NCI-H146 (cell line): ENCODE results near the gene HRAS.

Experiments used
- DNase-seq: peaks from one replicate; lab custom pipeline; 2025; lab: John Stamatoyannopoulos, UW

Gene HRAS

DNA sequence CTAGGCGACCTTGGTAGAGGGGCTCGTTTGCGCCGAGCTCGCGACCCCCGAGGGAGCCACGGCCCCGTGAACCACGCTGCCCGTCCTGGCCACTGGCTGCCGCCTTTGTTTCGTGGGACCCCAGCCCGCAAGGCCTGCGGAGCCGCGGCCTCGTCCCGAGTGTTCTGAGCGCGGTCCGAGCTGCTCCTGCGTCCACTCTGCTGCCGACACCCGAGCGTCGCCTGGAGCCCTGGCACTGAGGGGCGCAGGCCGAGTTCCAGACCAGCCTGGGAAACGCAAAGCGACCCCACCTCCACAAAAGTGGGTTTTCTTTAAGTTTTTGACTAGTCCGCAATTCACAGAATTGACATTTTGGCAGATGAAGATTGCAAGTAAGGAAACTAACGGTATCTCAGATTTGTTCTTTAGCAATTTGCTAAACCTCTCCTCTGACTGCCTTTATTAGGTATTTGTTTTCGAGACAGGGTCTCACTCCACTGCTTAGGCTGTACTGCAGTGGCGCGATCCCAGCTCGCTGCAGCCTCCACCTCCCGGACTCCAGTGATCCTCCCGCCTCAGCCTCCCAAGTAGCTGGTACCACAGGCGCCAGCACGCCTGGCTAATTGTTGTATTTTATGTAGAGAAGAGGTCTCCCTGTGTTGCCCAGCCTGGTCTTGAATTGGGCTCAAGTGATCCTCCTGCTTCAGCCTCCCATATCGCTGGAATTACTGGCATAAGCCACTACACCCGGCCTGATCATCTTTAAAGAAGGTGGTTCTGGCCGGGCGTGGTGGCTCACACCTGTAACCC lies 27.5 kb downstream of the HRAS start:
- DNase-seq: no peak

DNA sequence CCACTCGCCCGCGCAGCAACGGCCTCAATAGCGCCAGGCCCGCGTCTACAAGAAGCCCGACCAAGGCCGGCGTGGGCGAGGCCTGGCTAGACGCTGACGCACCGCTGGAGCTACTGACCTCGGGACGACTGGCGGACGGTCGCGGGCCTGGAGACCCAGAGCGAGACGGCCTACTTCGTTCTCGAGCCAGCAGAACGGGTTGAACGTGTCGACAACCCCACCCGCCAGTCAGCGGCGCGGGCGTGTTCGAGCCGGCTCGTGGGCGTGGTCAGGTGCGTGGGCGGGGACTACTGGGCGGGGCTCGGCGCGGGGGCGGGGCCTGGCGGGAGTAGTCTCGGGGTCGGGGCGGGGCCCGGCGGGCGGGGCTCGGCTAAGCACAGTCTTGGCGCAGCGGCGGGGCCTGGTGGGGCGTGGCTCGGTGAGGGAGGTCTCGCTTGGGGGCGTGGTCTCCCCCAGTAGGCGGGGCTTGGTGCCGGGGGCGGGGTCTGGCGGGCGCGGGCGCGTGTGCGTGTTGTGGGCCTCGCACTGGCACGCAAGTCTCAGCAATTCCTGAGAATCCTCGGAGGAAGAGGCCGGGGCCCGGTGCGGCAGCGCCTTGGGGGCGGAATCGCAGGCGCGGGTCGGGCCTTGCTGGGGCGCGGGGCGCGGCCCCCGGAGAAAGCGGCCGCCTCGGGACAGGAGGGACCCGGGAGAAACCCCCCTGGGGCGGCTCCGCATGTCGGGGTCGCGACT lies 28.2 kb downstream of the HRAS start, which contains the start of gene RNH1:
Gene RNH1 (minus strand): TSS at position 248 of the 732 bp plus-strand sequence. CDS start 5,080 bp downstream, outside the sequence.
- peak; percentile 90 for DNase-seq

DNA sequence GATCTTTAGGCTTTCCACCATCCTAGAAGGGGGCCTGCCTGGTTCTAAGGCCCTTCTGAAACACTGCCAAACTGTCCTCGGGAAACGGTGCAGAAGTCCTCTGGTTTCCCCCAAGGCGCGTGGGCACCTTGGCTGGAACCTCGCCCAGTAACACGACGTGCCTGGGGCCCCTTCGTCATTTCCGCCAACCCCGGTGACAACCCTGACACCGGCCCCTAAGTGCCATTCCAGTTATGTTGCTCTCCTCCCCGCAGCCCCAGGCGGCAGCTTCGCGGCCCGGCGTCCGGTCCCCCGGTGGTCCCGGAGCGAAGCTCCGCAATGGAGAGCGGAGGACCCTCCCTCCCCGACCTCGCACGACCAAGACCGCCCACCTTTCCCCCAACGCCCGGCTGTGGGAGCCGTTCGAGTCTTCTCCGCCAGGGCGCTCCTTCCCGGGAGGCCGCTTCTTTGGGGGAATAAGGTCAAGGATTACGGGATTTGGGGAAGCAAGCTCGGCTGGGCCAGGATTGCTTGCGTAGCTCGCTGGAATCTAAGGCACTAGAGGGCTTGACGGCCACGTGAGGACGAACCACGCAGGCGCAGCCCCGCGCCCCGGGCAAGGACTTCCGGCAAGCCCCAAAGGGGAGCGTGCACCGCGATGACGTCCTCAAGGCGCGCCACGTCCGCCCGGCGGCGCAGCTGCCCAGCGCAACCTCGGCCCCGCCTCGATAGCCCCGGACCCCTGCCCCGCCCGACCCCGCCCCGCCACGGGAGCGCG lies 29.0 kb downstream of the HRAS start:
- DNase-seq: peak; percentile 96

DNA sequence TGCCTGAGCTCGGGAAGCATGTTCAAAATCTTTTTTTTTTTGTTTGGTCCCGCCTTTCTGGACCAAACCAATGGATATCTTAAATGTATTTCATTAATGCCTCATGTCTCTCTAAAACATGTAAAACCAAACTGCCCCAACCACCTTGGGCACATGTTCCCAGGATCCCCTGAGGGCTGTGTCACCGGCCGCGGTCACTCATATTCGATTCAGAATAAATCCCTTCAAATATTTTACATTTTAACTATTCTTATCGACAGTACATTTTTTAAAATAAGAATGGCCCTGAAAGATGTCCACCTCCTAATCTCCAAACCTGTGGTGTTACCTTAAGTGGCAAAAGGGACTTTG lies 30.4 kb downstream of the HRAS start:
- DNase-seq: no peak

DNA sequence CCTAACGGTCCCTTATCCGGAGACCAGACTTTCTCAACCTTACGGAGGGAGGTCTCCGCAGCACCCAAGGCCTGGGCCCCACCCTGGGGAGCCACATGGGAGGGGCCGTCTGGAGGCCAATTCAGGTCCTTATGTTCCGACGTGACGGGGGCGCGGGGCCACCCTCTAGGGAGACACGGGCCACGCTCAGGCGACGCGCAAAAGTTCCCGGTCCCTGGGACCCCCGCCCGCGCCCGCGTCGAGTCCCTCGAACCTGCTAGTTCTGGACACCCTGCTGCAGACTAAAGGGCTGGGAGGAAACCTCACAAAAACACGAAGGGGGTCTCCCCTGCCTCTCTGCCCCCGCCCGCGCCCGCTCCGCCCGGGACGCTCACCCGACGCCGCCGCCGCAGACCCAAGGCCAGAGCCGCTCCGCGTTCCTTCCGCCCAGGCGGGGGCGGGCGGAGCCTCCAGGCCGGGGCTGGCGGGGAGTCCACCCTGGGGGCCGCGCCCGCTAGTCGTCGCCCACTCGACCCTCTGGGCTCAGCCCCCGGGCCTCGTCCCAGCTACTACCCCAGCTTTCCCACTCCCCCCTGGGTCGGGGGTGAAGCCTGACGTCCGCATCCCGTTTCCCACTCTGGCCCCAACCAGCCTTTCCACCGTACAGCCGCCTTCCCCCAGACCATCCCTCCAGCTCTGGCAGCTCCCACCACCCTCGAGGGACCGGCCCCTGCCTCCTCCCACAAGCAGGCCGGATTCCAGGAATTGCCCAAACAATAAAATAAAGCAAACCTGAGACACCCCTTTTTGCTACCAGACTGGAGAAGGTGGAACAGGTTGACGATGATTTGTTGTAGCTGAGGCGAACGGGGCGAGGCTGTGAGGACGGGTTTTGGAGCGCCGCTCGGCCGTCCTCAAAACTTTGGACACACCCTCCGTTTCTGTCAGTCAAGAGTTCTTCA lies 31.1 kb downstream of the HRAS start:
- no peak for DNase-seq

DNA sequence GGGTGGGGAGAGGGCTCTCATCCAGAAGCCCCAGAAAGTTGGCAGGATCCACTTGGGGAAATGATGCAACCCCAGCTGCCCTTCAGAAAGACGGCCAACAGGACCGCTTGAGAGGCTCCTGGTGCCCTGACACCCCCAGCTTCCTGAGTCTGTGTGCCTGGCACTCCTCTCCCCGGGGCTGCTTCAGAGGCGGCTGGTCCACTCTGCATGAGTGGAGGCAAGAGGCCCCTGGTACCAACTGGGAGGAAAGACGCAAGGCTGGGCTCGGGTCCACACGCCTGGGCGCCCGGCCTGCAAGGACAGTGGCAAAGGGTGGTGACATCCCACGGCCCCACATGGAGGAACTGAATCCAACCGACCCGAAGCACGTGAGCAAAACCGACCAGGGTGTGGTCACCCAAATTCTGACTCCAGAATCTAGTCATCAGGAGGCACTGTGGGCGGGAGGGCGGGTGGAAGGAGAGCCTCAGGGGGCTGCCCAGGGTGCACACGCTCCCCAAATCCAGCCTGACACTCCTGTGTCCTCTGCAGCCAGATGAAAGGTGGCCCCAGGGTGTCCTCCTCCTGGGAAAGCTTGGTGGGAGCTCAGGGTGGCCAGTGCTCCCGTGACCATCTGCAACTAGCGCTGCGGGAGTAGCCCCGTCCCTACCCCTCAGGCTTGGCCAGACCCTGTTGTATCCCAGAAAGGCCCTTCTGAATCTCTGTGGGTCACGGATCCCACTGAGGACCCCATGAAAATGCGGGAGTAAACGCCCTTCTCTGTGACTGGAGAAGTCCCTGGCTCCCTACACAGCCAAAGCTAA lies 32.0 kb downstream of the HRAS start:
- no peak for DNase-seq

DNA sequence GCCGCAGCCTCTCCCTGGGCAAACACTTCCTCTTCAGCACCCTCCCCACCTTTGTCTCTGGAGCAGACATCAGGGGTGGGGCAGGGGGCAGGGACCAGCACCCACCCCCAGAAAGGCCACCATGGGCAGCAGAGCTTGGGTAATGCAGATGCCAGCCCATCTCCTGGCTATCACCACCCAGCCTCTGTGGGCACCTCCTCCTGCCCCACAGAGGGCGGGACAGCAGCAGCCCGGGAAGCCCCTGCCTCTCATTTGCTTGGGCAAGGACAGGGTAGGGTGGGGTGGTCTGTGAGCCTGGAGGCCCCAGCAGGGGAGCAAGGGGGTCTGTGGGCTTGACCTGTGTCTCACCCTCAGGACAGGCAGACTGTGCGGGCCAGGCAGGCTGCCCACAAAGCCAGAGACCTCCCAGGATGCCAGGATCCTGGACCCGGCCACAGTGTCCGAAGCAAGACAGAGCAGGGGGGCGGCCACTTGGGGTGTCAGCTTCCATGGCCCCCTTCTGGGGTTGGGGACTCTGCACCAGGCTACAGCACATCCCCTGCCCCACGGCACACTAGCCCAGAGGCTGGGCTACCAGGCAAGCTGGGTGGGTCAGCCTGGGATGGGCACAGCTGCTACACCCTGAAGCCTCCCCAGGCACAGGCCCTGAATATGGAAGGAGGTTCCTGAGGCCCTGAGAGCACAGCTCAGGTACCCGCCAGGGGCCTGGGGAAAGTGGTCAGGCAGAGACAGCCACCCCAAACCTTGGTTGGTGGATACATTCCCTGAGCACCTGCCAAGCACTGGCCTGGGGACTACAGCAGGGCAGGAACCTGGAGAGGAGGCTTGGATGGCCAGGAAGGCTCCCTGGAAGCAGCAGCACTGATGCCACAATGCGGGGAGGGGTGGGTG lies 32.8 kb downstream of the HRAS start:
- DNase-seq: no peak

DNA sequence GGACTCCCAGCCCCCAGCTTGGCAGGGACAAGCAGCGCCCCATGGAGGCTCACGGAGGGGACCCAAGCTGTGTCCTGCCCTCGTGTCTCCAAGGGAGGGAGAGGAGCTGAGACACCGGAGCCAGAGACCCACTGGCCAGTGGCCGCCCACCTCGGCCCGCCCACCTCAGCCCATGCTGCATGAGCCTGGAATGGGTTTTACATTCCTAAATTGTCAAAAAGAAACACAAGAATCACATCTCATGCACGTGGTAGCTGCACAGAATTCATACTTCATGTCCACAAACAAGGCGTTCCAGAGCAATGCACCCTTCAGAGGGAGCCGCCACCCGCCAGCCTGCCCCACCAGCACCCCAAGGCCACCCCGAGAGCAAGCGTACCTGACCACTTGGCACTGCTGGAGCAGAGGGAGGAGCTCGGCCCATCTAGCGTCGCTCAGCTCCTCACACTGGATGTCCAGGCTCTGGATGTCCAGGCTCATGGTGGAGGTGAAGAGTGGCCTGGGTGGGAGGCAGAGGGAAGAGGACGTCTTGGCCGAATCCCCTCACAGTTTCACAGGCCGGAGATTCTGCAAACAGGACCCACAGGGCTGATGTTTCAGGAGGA lies 33.6 kb downstream of the HRAS start:
- DNase-seq: no peak

DNA sequence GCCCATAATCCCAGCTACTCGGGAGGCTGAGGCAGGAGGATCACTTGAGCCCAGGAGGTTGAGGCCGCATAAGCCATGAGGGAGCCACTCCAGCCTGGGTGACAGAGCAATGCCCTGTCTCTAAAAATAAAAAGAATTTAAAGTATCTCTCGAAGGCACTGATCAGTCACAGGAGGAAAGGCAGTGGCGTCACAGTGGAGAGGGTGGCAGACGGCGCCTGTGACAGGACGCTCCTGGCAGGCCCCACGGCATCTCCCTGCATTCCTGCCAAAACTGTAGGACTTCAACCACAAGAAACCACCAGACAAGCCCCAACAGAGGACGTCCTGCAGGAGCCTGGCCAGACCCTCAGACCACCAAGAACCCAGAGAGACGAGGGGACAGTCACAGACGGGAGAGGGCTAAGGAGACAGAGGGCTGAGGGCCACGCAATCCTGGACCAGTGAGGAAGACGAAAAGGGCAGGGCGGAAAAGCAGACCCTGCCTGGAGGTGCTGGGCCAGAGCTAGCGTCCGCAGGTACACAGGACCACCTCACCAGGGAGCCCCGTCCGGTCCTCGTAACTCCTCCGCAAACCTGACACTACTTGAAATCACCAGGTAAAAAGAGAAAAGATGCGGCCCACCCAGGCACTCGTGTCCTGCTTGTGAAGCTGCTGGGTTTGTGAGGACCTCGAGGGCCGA lies 34.2 kb downstream of the HRAS start:
- DNase-seq: no peak

DNA sequence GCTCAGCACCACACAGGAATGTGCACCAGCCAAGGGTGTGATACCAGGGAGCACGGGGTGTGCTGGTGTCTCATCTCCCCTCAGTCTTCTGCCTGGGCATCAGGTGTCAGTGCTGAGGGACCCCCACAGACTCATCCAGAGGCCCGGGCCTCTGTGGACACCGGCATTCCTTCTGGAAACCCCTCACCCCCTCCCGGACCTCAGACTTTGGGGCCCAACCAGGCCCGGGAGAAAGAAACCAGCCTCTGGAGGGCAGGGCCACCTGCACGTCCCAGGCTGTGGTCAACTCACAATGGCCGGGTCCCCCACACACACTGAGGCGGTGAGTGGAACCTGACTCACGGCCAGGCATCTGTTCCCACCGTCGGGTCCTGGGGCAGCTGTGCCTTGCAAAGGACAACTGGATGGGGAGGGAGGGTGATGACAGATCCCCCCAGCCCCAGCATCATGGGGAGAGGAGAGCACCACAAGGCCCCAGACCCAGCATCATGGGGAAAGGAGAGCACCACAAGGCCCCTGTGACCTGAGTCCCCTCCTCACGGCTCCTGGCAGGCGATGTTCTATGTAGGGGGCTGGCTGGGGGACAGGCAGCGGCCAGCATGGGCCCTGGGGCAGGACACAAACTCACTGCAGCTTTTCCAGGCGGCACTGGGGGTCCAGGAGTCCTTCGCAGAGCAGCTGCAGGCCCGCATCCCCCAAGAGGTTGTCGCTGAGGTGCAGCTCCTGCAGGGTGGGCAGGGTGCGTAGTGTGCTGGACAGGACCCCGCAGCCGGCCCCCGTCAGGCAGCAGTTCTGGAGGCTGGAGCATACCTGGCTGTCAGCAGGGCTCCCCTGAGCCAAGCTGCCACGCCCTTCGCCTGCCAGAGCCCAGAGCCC lies 35.9 kb downstream of the HRAS start:
- no peak for DNase-seq

DNA sequence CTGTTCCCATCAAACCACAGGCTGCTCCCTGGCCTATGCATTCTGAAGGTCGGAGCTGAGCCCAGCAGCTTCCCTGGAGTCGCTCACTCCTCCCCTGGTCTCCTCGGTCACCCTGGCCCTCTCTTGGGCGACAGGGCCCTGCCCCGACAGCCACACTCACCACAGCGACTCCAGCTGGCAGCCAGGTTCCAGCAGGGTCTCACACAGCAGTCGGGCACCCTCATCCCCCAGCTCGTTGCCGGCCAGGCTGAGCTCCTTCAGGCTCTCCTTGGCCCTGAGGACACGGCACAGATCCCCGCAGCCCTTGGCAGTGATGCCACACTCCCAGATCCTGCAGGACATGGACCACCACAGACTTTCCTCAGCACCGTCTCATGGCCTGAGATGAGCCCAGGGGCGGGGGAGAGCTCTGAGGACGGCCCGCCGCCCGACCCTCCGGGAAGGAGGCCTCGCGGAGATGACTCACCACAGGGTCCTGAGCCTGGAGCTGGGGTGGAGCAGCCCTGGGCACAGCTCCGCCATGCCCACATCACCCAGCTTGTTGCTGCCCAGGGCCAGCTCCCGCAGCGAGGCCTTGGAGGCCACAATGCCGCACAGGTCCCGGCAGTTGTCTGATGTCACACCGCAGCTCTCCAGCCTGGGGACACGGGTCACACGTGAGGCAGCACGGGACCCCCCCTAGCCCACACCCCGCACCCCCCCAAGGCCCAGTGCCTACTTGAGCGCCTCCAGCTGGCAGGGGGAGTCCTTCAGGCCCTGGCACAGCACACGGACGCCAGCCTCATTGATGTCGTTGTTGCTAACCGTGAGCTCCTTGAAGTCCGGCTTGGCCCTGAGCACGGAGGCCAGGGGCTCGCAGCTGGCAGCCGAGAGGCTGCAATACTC lies 36.8 kb downstream of the HRAS start:
- no peak for DNase-seq

DNA sequence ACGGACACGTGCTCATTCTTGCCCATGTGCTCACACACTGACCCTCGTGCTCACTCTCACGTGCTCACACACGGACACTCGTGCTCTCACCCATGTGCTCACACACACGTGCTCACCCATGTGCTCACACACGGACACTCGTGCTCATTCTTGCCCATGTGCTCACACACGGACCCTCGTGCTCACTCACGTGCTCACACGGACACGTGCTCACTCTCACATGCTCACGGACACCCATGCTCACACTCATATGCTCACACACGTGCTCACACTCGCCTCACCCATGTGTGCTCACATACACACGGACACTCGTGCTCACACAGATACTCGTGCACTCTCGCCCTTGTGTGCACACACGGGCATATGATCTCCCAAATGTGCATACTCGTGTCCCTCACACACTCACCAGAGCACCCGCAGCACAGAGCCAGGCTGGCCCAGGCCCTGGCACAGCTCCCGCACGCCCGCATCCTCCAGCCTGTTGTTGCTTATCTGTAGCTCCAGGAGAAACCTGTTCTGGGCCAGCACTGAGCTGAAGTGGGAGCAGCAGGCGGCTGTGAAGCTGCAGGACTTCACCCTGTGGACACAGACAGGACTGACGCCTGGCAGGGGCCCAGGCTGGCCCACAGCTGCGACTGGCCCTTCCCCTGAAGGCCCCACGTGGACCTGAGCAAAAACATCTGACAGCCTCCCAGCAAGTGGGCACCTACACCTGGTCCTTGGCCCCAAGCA lies 37.6 kb downstream of the HRAS start:
- DNase-seq: no peak

DNA sequence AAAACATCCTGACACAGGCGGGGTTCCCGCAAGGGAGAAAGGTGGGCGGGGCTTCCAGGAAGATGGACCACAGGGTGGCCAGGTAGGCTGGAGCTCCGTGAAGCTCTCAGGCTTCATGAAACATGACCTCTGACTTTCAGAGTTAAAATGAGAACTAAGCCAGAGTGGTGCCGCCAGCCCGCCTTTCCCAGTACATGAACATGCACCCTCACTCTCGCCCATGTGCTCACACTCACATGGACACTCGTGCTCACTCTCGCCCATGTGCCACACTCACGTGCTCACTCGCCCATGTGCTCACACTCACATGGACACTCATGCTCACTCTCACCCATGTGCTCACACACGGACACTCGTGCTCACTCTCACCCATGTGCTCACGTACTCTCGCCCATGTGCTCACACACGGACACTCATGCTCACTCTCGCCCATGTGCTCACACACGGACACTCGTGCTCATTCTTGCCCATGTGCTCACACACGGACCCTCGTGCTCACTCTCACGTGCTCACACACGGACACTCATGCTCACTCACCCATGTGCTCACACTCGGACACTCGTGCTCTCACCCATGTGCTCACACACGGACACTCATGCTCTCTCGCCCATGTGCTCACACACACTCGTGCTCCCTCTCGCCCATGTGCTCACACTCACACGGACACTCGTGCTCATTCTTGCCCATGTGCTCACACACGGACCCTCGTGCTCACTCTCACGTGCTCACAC lies 38.4 kb downstream of the HRAS start:
- DNase-seq: no peak

DNA sequence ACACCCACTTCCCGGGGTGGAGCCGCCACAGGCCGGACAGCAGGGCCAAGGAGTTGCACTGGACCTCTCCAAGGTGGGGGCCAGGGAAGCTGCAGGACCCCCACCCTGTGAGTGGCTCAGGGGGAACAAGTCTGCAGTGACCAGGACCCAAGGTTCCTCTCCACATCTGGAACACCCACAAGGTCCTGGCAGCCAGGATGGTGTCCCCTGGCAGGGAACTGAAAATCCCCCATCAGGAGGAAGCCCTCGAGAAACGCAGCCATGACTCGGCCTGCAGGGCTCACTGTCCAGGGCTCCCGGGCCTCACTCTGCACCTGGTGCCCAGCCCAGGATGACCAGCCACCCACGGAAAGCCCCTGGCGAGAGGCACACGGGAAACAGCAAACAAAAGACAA lies 39.8 kb downstream of the HRAS start:
- DNase-seq: no peak

DNA sequence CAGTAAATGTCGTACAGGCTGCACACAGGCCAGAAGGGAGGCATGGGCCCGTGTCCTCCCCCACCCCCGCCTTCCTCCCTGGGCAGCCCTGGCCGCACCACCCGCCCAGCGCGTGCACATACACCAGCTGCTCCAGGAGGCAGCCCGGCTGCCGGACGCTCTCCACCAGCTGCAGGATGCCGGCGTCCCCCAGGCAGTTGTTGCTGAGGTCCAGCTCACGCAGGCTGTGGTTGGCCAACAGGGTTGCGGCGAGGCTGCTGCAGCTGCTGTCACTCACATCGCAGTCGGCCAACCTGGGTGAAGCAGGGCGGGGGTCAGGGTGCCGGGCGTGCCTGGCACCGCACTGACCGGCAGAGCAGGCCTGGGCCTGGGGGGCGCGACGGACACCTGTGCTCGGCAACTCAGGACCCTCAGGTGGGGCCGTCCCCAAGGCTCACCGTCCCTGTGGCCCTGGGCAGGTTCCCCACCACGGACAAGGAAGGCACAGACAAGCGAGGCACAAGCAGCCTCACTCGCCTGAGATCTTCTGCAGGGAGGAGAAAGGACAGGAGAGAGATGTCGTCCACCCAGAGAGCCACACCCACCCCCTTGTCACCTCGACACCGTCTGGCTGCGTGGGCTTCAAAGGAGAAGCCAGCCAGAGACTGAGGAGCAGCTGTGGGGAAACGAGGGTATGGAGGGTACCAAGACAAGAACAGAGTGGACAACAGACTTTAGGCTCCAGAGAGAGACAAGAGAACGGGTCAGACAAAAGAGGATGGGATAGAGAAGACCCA lies 40.4 kb downstream of the HRAS start:
- no peak for DNase-seq
